ENCODE data around the gene OR6N1. TPM values are rescaled to one million over a fixed set of nuclear protein-coding genes. Genes with fewer than 3 reads are reported as not detected.

OR6N1 gene
- total and polyA plus RNA-seq, 9 of the 15 experiments (the other 6 are each of a cell fraction or from before 2014, with no cell fraction given), result 0.01 to 0.07 TPM; not detected in 7

DNA sequence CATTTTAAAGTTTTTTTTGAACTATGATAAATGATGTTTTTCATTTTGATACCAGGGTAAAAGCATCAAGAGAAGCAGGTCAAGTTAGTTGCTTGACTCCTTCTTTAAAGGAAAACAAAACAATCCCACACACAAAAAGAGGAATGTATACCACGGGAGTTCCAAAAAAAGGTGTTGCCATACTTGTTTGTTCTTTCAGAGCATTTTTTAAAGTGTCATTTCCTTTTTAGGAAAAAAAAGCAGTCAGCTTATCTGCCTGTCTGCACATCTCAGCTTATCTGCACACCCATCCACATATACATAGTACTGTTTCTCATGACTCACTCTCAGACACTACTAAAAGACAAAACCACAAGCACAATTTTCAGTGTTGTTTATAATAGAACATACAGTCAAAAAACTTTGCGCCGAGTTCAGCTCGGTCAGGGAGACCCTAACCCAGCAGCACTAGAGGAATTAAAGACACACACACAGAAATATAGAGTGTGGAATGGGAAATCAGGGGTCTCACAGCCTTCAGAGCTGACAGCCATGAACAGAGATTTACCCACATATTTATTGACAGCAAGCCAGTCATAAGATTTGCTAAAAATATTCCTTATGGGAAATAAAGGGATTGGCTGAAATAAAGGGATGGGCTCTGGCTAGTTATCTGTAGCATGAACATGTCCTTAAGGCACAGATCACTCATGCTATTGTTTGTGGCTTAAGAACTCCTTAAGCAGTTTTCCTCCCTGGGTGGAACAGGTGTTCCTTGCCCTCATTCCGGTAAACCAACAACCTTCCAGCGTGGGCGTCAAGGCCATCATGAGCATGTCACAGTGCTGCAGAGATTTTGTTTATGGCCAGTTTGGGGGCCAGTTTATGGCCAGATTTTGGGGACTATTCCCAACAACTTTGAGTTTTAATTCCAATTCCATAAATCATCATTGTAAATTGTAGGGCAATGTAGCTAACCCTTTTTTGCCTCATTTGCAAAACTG is 47.8 kb upstream of the OR6N1 start (continued):
- TF ChIP-seq ZNF354B (CRISPR knock-in tag; IDR thresholded peaks at IDR 0.05) (no peak), MCM3 (IDR thresholded peaks at IDR 0.05) (no peak), BRD9 (IDR thresholded peaks at IDR 0.05; ENCODE audit: low read depth, partially characterized antibody) (no peak), TOE1 (IDR thresholded peaks at IDR 0.05; ENCODE audit: borderline replicate concordance) (no peak), TOE1 (CRISPR knock-in tag; IDR thresholded peaks at IDR 0.05; ENCODE audit: borderline replicate concordance, low read depth) (no peak), ZNF507 (tag; conservative IDR thresholded peaks at IDR 0.05) (no peak), ELF4 (CRISPR knock-in tag; IDR thresholded peaks at IDR 0.05) (peak; percentile 77), SLC30A9 (CRISPR knock-in tag; IDR thresholded peaks at IDR 0.05) (no peak), ZNF644 (tag; IDR thresholded peaks at IDR 0.05; ENCODE audit: low read depth) (peak; percentile 77; the same call in 1 of the 2 replicates), NCOA1 (IDR thresholded peaks at IDR 0.05; ENCODE audit: low read depth) (peak; percentile 75), CC2D1A (IDR thresholded peaks at IDR 0.05) (peak; percentile 33; the same call in 1 of the 2 replicates), TFAP4 (CRISPR knock-in tag; IDR thresholded peaks at IDR 0.05; ENCODE audit: borderline replicate concordance) (no peak), ATF4 (CRISPR knock-in tag; IDR thresholded peaks at IDR 0.05) (no peak), SPI1 (IDR thresholded peaks at IDR 0.05; ENCODE audit: borderline replicate concordance, low read depth, low read length) (no peak)
- TF ChIP-seq, protein P1, sequence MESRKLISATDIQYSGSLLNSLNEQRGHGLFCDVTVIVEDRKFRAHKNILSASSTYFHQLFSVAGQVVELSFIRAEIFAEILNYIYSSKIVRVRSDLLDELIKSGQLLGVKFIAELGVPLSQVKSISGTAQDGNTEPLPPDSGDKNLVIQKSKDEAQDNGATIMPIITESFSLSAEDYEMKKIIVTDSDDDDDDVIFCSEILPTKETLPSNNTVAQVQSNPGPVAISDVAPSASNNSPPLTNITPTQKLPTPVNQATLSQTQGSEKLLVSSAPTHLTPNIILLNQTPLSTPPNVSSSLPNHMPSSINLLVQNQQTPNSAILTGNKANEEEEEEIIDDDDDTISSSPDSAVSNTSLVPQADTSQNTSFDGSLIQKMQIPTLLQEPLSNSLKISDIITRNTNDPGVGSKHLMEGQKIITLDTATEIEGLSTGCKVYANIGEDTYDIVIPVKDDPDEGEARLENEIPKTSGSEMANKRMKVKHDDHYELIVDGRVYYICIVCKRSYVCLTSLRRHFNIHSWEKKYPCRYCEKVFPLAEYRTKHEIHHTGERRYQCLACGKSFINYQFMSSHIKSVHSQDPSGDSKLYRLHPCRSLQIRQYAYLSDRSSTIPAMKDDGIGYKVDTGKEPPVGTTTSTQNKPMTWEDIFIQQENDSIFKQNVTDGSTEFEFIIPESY (CRISPR knock-in tag; IDR thresholded peaks at IDR 0.05), result no peak
- TF ChIP-seq, protein P2, sequence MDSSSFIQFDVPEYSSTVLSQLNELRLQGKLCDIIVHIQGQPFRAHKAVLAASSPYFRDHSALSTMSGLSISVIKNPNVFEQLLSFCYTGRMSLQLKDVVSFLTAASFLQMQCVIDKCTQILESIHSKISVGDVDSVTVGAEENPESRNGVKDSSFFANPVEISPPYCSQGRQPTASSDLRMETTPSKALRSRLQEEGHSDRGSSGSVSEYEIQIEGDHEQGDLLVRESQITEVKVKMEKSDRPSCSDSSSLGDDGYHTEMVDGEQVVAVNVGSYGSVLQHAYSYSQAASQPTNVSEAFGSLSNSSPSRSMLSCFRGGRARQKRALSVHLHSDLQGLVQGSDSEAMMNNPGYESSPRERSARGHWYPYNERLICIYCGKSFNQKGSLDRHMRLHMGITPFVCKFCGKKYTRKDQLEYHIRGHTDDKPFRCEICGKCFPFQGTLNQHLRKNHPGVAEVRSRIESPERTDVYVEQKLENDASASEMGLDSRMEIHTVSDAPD (CRISPR knock-in tag; IDR thresholded peaks at IDR 0.05), result no peak

Data from K562 (cell line).